HG03103 (cell line): ENCODE measurements around the gene OVCH1.
"Not testable (repeated sequence)": the region's sequence is repeated elsewhere in the genome, so short reads cannot be mapped to it uniquely, and the experiment has no call there.

ENCODE experiments used
- ATAC-seq: cut with Tn5 transposase; IDR thresholded peaks from one replicate; pipeline ENCODE4 v1.9.1; 2021; ENCODE audit warnings: low read depth; ENCODE audit not compliant: unreplicated experiment

Gene OVCH1

DNA sequence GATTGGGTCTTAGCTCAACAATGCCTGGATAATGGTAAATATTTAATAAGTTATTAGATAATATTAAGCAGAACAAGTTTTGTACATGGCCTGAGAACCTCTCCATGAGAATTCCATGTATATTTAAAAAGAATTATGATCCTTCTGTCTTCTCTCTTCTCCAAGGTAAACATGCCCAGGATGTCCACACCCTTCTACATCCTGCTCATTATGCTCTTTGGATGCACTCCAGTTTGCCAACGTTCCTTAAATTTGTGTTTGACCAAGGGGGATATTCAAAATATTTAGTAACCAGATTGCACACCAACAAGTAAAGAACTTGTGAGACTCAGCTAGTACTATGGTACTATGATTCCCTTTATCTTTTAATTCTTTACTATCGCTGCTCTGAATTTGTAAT, 71.8 kb downstream of the OVCH1 start:
- ATAC-seq: no peak

DNA sequence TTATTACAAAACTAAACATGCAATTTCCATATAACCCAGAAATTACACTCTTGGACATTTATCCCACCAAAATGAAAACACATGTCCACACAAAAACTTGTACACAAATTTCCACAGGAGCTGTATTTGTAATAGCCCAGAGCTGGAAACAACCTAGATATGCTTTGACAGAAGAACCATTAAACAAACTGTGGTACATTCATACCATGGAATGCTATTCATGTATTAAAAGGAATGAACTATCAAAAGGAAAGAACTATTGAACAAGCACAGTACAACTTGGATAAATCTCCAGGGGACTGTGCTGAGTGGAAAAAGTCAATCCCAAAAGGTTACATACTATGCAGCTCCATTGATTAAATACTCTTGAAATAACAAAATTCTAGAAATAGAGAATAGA, 80.7 kb downstream of the OVCH1 start:
- ATAC-seq: no peak

DNA sequence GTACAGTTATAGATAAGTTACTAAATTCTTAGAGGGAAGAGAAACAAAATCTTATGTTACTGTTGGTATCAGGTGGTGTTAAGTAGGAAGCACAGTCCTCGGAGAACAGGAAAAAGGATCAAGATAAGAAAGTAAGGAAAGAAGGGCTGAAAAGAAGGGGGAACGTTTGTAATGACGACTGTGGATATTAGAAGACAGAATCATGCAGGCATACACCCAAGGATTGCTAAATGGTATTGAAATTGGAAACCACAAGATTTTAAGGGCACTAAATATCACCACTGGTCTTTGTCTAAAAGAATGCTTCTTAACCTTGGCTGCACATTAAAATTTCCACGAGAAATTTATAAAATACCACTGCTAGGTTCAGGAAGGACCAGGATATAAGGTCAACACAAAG, 82.4 kb downstream of the OVCH1 start:
- ATAC-seq: no peak

DNA sequence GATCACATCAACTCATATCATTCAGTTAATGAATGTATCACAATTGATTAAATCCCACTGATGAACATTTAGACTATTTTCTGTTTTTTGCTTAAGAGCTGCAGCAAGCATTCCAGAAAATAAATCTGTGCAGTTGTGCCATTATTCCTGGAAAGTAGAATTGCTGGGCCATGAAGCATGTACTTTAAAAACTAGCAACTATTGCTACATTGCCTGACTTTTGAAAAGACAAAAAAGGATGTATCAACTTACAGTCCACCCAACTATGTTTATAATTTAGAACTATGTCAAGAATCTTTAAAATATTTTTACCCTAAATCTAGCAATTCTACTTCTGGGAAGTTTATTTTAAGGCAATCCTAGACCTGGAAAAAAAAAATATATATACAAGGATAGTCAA, 83.1 kb downstream of the OVCH1 start:
- no peak for ATAC-seq

DNA sequence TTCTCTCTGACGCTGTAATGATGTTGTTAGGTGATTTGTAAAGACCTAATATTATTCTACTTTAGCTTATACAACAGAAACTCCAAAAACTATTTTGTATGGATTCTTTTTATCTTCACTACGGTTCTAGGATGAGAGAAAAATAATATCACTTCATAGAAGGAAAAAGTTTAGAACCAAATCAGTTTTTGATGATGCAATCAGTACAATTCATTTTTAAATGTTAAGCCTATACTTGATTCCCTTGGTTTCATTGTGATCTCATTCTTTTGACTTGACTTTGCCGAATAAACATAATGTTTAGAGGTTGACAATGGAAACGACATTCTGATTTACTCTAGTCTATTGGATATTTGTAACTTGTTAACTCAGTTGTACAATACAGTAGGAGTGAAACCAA, 91.9 kb downstream of the OVCH1 start:
- no peak for ATAC-seq

DNA sequence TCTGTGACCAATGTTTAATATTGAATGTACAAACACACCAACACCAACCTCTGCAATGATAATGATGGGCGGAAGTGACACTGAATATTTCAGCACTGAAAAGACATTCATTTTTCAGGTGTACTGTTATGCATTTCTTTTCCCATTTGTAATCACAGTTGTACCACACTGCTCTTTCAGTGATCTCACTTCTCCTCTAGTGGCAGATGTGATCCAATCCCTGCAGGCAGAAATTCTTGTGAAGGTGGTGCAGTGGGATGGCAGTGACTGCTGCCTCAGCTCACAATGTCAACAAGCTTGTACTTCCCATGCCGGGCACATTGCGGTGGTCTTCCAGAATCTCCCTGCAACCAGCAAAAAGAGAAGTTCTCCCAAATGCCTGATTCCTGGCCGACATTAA, 93.5 kb downstream of the OVCH1 start:
- ATAC-seq: no peak

DNA sequence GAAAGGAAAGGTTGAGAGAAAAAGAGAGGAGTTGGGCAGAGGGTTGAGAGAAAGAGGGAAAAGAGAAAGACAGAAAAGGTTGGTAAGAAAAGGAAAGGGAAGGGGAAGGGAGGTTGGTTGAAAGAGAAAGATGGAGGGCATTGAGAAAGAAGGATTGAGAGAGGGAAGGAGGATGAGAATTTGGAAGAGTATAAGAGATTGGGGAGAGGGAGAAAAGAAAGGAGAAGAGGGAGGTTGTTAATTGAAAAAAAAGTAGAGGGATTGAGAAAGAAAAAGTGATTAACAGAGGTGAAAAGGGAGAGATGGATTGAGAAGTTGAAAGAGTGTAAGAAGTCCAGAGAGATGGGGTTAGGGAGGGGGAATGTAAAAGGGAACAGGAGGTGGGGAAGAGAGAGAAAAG, 95.0 kb downstream of the OVCH1 start:
- ATAC-seq: no peak

DNA sequence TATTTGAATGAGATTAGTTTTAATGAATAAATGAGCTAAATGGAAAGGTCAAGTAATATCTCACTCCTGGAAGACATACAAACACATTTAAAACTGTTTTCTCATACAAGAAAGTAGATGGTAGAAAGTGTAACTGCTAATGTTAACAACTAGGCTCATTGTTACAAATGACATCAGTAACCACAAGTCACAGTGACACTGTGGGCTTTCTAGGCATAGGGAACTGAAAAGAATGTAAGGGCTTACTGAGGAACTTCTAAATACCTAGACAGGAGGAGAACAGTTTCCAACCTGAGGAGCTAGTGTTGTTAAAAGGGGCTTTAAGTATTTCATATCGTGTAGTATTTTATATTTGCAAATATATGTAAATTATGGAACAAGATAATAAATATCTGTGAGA, 99.0 kb downstream of the OVCH1 start:
- peak; percentile 87 for ATAC-seq

DNA sequence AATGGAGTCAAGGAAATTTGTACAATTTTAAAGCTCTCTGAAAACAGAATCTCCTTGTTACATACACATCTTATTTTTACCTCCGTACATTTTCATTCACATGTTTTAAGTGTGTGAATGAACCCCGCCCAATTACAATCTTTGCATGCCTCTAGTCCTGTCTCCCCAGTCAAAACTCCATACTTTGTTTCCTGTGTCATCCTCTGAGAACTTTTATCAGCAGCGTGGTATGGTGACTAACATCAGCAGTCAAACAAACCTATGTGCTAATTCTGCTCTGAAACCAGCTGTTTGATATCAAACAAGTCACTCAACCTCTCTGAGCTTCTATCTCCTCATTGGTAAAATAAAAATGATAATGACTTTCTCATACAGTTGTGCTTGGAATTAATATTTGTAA, 100.7 kb downstream of the OVCH1 start:
- ATAC-seq: no peak

DNA sequence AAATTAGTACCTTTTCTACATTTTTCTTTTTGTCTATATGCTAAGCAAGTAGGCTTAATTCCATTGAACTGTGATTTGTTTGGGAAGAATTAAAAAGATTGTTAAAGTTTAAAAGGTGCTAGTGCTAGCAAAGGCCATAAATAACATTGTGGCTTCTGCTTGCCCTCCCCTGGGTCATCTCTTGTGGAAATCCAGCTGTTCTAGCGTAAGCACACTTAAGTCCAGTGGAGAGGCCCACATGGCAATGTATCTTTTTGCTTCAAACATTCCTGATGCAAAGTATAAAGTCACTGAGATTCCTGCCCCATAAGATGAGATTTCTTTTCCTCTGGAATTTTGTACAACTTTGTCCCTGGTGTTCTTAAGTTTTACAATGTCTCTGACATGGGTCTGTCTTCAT, 102.1 kb downstream of the OVCH1 start:
- ATAC-seq: no peak

DNA sequence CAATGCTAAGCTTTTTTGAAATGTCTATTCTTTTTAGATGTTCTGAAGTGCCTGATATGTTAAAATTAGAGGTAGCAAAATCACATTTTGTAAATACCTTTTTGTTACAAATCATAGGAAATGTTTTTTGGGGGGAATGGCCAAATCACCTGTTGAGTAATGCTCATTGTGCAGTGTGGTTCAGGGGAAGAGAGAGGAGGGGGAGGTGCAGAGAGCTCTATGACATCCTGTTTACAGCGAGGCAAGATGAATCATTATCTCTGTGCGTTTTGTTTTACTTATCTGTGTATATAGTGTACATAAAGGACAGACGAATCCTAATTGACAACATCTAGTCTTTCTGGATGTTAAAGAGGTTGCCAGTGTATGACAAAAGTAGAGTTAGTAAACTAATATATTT, 107.1 kb downstream of the OVCH1 start:
- not testable (repeated sequence) for ATAC-seq

DNA sequence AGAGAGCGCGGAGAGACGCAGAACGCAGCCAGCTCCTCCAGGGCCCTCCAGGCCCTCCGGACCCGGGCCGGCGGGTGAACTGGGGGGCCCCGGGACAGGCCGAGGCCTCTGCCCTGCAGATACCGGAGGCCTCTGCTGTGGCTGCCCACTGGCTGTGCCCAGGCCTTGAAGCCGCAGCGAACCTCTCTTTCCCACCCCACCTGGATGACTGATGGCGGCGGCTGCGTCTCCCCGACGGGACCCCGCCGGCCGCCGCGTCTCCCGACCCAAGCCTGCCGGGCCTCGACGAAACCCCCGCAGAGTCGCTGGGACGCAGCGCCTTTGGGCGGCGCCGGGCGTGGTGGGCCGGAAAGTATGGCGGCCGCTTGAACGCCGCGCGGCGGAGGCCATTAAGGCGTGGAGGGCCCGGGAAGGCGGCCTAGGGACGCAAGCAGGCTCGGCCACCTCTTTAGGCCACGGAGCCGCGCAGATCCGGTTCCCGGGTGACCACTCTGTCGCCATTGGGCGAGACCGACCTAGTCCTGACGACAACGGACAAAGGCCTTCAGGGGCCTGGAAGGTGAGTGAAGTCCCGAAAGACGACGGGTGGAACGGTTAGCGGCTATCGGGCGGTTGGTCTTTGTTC, 108.1 kb downstream of the OVCH1 start:
- ATAC-seq: no peak

DNA sequence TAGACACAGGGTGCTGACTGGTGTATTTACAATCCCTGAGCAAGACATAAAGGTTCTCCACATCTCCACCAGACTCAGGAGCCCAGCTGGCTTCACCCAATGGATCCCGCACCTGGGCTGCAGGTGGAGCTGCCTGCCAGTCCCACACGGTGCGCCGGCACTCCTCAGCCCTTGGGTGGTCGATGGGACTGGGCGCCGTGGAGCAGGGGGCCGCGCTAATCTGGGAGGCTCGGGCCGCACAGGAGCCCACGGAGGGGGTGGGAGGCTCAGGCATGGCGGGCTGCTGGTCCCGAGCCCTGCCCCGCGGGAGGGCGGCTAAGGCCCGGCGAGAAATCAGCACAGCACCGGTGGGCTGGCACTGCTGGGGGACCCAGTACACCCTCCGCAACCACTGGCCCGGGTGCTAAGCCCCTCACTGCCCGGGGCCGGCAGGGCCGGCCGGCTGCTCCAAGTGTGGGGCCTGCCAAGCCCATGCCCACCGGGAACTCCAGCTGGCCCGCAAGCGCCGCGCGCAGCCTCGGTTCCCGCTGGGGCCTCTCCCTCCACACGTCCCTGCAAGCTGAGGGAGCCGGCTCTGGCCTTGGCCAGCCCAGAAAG, 111.3 kb downstream of the OVCH1 start:
- not testable (repeated sequence) for ATAC-seq

DNA sequence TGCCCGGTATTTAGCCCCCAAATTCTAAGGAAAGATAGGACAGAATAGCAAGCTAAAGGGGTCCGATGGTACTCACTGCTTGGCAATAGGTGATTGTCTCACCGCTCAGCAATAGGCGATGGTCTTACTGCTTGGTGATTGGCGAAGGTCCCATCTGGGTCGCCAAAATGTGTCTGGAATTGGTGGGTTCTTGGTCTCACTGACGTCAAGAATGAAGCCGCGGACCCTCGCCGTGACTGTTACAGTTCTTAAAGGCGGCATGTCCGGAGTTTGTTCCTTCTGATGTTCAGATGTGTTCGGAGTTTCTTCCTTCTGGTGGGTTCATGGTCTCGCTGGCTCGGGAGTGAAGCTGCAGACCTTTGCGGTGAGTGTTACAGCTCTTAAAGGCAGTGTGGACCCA, 112.3 kb downstream of the OVCH1 start:
- ATAC-seq: not testable (repeated sequence)

DNA sequence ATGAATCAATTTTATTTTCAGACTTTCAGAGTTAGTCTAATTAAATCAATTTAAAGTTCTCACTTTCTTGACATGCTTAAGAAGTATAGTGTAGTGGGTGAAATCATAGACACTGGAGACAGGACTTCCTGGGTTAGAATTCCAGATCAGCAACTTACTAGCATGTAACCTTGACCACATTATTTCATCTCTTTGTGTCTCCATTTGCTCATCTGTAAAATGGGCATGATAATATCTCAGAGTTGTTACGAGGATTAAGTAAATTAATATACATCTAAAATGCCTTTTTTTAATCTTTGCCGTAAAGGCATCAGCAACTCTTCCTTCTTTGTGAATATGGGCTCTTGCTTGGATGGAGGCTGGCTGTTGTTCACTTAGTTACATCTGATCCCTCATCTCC, 115.2 kb downstream of the OVCH1 start:
- no peak for ATAC-seq

DNA sequence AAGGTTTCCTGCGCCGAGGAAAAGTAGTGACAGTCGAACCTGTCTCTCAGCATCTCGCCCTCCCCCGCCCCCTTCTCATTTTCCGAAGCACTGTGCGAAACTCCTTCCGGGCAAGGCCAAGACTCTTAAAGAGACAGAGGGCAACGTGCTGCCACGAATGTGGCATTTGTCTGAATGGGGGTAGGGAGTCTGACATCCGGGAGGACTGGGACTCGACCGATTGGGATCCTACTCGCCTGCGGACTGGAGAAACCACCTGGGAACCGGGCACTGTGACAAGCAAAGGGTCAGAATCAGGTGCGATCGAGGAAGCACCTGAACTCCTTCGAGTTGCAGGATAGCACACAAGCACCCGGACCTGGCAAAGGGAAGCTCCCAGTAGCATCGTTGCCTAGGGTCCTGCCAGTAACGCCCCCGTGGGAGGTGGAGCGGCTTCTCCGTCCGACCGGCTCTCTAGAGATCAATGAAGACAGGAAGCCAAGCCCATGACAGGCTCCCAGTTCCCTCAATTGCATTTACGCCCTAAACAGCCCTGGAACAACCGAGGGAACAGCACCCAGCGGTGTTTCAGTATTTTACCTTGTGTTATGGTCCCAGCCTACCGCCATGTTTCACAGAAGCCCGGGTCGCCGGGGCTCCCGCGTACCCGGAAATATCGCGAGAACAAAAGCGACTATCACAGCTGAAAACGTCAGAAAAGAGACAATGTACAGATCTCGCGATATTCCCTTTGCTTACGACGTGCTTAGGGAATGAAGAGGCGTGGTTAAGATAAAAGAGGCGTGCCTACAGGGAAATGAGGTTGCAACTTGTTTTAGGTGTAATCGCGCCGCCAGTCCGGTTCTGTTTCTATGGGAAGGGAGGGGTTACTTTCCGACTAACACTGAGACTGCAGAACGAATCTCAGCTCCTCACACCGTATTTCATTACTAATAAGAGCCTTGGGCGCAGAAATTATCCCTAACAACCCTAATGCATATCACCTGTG, 116.7 kb downstream of the OVCH1 start, which contains the start of gene ERGIC2:
Gene ERGIC2 (minus strand): TSS at position 637 of the 988 bp plus-strand sequence. CDS start 9,539 bp downstream, outside the sequence.
- ATAC-seq: peak; percentile 96
